GM12864 (cell line): ENCODE results near the gene KANK3.

Source experiments
- DNase-seq: peaks from one replicate; pipeline ENCODE4 v3.0.0-alpha.2; 2011; ENCODE audit warnings: low read depth
- H3K4me3 ChIP-seq: 2 replicates; pipeline ENCODE4 v1.5.1; 2011; ENCODE audit warnings: mild to moderate bottlenecking, low read depth, low read length, control low read depth
- TF ChIP-seq, protein P1 (sequence below): IDR thresholded peaks from 2 replicates; pipeline ENCODE4 v1.5.1; 2011; ENCODE audit warnings: low read depth, mild to moderate bottlenecking, moderate library complexity, low read length, control low read depth, inconsistent platforms; ENCODE audit errors: missing control alignments

Gene KANK3

DNA sequence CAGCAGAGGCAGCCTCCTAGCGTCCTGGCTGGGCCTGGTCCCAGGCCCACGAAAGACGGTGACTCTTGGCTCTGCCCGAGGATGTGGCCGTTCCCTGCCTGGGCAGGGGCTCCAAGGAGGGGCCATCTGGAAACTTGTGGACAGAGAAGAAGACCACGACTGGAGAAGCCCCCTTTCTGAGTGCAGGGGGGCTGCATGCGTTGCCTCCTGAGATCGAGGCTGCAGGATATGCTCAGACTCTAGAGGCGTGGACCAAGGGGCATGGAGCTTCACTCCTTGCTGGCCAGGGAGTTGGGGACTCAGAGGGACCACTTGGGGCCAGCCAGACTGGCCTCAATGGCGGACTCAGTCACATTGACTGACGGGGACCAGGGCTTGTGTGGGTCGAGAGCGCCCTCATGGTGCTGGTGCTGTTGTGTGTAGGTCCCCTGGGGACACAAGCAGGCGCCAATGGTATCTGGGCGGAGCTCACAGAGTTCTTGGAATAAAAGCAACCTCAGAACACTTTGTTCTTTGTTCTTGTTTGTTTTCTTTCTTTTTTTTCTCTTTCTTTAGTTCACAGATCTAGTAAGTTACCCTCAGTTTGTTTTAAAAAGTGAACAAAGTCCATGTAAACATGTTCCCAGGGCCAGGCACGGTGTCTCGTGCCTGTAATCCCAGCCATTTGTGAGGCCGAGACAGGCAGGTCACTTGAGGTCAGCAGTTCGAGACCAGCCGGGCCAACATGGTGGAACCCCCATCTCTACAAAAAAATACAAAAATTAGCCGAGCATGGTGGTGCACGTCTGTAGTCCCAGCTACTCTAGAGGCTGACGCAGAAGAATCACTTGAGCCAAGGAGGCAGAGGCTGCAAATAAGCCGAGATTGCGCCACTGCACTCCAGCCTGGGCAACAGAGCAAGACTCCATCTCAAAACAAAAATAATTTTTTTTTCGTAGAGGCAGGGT is 31.1 kb upstream of the KANK3 start:
- no peak overlapping the region for H3K4me3 ChIP-seq
- TF ChIP-seq, protein P1, sequence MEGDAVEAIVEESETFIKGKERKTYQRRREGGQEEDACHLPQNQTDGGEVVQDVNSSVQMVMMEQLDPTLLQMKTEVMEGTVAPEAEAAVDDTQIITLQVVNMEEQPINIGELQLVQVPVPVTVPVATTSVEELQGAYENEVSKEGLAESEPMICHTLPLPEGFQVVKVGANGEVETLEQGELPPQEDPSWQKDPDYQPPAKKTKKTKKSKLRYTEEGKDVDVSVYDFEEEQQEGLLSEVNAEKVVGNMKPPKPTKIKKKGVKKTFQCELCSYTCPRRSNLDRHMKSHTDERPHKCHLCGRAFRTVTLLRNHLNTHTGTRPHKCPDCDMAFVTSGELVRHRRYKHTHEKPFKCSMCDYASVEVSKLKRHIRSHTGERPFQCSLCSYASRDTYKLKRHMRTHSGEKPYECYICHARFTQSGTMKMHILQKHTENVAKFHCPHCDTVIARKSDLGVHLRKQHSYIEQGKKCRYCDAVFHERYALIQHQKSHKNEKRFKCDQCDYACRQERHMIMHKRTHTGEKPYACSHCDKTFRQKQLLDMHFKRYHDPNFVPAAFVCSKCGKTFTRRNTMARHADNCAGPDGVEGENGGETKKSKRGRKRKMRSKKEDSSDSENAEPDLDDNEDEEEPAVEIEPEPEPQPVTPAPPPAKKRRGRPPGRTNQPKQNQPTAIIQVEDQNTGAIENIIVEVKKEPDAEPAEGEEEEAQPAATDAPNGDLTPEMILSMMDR: no peak
- DNase-seq: no peak

- H3K4me3 ChIP-seq: no peak overlapping the region
- no peak for DNase-seq
- TF ChIP-seq, protein P1: no peak
Observed at GRCh38 chr19:8371011-8371804, 28.1 kb upstream of the KANK3 start.

DNA sequence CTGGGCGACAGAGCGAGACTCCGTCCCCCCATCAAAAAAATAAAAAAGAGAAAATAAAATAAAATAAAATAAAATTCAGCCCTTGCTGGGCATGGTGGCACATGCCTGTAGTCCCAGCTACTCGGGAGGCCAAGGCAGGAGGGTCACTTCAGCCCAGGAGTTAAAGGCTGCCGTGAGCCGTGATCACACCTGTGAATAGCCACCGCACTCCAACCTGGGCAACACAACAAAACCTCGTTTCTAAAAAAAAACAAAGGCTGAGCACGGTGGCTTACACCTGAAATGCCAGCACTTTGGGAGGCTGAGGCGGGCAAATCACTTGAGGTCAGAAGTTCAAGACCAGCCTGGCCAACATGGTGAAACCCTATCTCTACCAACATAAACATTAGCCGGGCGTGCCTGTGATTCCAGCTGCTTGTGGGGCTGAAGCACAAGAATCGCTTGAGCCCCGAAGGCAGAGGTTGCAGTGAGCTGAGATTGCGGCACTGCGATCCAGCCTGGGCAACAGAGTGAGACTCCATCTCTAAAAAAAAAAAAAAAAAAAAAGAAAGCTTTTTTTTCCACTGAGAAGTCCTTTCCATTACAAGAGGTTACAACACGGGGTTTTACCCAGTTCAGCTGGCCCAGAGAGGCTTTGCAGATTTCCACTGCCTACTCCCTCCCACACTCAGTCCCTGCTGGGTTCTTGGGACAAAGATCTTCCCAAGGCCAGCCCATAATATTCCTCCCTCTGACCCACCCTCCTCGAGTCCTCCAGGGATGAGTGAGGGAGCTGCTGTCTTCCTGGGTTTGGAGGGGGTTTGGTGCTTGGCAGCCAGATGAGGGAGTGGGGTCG is 27.3 kb upstream of the KANK3 start:
- H3K4me3 ChIP-seq: no peak overlapping the region
- TF ChIP-seq, protein P1: no peak
- no peak for DNase-seq

DNA sequence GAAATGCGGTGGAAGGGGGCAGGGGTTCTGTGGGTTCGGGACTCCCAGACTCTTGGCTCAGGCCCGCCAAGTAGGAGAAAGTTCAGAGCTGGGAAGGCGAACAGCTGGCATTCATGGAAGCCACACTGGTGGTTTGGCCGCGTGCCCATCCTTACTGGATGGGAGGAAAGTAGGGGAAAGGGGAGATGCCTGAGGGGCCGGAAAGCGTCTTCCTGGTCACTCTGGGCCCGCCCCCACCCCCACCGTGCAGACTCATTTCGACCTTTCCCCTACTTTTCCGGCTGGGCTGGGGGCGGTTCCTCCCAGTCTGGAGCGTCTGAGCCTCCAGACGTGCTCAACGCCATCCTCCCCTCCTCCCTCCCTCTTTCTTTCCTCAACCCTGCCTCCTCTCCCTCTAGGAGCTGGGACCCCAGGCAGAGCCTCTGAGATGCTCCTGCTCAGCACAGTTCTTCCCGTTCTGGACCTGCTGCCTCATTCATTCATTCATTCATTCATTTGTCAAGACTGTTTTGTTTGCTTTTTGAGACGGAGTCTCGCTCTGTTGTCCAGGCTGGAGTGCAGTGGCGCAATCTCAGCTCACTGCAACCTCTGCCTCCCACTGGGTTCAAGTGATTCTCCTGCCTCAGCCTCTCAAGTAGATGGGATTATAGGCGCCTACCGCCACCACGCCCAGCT is 24.4 kb upstream of the KANK3 start:
- TF ChIP-seq, protein P1: no peak
- DNase-seq: no peak
- no peak overlapping the region for H3K4me3 ChIP-seq

DNA sequence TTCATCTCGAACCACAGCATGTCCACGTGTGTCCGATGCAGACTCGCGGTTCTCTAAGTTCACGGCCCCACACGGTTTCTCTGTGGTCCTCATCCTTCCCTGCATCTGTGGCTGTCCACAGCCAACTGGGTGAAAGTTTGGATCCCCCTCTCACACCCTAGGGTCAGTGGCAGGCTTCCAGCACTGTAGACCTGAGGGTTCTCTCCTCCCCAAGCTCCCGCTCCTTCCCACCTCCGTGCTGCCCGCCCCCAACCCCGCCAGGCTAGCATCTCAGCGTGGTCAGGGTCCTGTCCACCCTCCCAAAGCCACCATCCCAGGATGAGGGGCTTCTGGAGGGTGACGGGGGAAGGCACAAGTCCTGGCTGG is 23.9 kb upstream of the KANK3 start:
- no peak overlapping the region for H3K4me3 ChIP-seq
- TF ChIP-seq, protein P1: no peak
- no peak for DNase-seq

GRCh38 chr19:8366121-8366581 is 23.1 kb upstream of the KANK3 start:
- H3K4me3 ChIP-seq: no peak overlapping the region
- no peak for DNase-seq
- TF ChIP-seq, protein P1: no peak
